Ramos (cell line): ENCODE results near the gene SCGB1D1.

Experiments used
- in situ Hi-C: fragments of 300-500 bp; cut with MboI; formaldehyde crosslinking; loops from one replicate; pipeline ENCODE4 v1.14.3; 2022; ENCODE audit warnings: low sequenced_read_pairs; ENCODE audit not compliant: unreplicated experiment

SCGB1D1 gene

GRCh38 chr11:62217191-62217748 is 27.3 kb downstream of the SCGB1D1 start:
- in situ Hi-C loops: no loop called here

DNA sequence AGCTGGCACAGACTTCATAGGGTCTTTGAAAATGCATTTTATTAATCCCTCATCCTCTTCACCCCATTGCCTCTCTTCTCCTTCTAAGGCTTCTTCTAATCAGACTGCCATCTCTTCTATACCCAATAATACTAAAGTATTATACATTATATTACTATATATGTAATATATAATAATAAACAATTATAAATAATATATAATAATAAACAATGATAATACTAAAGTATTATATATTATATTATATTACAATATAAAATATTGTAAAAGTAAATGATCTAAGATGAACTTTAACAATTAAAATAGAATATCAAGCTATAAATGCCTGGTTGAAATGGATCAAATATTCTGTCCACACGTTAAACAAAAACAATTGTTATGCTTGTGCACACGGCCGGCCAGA is 31.5 kb downstream of the SCGB1D1 start:
- in situ Hi-C loops: no loop called here

- in situ Hi-C loops: no loop called here
Measured at GRCh38 chr11:62223095-62223494, 33.1 kb downstream of the SCGB1D1 start.

- in situ Hi-C loops: no loop called here
Measured at GRCh38 chr11:62233730-62234129, 43.7 kb downstream of the SCGB1D1 start.

DNA sequence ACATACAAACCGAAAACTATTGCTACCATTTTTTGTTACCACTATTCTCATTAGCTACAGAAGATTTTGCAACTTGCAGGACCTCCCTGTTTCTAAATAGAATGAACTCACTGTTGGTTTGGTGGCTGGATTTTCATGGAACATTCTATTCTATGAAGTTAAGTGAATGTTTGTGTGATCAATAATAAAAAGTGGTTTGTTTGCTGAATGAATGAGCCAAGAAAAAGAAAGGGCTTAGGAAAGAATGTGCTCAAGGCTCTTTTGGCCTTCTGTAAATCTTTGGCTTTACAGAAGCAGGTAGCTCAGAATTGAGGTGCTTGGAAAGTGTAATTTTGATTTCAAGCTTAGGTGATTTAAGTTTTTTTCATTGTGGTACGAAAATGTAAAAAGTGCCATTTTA is 46.2 kb downstream of the SCGB1D1 start:
- in situ Hi-C loops: no loop called here

DNA sequence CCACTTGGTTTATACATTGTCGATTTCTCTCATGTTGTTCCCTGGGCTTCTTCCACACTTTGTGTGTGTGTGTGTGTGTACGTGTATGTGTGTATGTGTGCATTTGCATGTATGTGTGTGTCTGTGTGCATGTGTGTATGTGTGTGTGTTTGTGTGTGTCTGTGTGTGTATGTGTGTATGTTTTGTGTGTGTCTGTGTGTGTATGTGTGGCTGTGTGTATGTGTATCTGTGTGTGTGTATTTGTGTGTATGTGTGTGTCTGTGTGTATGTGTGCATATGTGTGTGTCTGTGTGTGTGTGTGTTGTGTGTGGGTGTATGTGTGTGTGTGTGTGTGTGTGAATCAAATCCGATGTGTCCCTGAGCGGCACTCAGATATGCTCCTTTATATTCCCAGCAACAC is 47.5 kb downstream of the SCGB1D1 start:
- in situ Hi-C loops: no loop called here

GRCh38 chr11:62238151-62238550 is 48.1 kb downstream of the SCGB1D1 start:
- in situ Hi-C loops: no loop called here

GRCh38 chr11:62241095-62241494 is 51.1 kb downstream of the SCGB1D1 start:
- in situ Hi-C loops: no loop called here

DNA sequence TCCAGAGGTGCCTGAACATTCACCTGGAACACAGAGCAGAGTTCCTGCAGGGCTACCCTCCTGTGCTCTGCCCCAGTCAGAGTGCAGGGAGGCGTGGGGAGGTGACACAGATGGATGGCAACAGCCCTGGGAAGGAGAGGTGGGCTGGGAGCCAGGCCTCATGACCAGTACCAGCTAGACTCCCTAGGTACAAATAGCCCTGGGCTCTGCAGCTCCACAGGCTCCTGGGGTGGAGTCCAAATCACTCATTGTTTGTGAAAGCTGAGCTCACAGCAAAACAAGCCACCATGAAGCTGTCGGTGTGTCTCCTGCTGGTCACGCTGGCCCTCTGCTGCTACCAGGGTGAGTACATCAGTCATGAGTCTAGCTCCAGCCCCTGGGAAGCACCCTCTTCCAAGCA is 52.0 kb downstream of the SCGB1D1 start, which contains the start of gene SCGB1D2:
TSS of gene SCGB1D2 (plus strand) at position 219 of the 400 bp plus-strand sequence. CDS start at position 288, 69 bp downstream.
- in situ Hi-C loops: no loop called here
